GM12874 (cell line): ENCODE results near the gene ISOC2.

Experiments used
- TF ChIP-seq, protein P1 (sequence below): IDR thresholded peaks from 2 replicates; pipeline ENCODE4 v1.5.1; 2011; ENCODE audit warnings: low read depth, mild to moderate bottlenecking, control low read depth, low read length, moderate library complexity; ENCODE audit not compliant: insufficient read depth

ISOC2 gene

DNA sequence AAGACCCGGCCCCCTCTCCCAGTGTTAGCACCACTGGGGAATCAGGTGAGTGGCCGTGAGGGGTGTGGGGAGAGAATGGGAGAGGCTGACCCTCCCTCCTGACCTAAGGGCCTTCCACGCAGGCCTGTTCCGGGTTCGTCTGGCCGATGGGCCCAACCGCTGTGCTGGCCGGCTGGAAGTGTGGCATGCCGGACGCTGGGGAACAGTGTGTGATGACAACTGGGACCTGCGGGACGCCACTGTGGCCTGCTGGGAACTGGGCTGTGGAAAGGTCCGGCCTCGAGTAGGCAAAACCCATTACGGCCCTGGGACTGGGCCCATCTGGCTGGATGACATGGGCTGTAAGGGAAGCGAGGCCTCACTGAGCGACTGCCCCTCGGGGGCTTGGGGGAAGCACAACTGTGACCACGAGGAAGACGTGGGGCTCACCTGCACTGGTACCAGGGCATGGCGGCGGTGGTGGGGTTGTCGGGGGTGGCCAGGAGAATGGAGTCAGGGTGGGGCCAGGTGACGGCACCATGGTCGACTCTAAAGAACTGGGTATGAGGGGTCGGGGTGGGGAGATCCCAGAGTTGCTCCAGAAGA, 39.0 kb upstream of the ISOC2 start:
- TF ChIP-seq, protein P1, sequence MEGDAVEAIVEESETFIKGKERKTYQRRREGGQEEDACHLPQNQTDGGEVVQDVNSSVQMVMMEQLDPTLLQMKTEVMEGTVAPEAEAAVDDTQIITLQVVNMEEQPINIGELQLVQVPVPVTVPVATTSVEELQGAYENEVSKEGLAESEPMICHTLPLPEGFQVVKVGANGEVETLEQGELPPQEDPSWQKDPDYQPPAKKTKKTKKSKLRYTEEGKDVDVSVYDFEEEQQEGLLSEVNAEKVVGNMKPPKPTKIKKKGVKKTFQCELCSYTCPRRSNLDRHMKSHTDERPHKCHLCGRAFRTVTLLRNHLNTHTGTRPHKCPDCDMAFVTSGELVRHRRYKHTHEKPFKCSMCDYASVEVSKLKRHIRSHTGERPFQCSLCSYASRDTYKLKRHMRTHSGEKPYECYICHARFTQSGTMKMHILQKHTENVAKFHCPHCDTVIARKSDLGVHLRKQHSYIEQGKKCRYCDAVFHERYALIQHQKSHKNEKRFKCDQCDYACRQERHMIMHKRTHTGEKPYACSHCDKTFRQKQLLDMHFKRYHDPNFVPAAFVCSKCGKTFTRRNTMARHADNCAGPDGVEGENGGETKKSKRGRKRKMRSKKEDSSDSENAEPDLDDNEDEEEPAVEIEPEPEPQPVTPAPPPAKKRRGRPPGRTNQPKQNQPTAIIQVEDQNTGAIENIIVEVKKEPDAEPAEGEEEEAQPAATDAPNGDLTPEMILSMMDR = no peak

DNA sequence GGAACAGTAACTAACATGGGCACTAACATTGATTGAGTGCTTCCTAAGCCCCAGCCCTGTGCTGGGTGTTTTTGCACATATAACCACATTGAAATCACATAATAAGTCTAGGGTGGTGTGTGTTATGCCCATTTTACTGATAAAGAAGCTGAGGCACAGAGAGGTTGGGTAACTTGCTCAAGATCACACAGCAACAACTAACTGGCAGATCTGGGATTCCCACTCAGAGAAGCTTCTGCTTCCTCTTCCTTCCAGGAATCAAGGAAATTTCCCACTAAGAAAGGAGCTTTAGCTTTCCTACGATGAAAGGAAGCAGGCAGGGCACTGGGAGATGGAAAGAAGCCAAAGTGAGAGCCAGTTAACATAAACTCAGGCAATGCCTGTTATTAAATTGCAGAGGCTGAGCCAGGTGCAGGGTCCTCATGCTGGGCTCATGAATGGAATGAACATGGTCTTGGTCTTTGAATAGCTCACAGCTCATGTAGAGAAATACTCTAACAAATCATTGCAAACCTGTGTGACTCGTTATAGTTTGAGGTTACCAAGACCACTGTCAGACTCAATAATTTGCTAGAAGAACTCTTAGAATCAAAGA, 36.9 kb upstream of the ISOC2 start:
- TF ChIP-seq, protein P1 = no peak

DNA sequence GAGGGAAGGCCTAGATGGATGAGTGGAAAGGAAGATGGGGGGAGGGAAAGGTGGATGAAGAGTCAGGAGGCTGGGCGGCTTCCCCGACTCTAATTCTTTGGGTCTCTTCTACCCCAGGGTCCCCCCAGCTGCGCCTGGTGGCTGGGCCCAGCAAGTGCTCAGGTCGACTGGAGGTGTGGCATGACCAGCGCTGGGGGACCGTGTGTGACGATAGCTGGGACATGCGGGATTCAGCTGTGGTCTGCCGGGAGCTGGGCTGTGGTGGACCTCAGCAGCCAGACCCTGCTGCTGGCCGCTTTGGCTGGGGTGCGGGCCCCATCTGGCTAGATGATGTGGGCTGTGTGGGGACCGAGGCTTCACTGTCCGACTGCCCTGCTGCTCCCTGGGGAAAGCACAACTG, 36.3 kb upstream of the ISOC2 start:
- TF ChIP-seq, protein P1 = no peak

DNA sequence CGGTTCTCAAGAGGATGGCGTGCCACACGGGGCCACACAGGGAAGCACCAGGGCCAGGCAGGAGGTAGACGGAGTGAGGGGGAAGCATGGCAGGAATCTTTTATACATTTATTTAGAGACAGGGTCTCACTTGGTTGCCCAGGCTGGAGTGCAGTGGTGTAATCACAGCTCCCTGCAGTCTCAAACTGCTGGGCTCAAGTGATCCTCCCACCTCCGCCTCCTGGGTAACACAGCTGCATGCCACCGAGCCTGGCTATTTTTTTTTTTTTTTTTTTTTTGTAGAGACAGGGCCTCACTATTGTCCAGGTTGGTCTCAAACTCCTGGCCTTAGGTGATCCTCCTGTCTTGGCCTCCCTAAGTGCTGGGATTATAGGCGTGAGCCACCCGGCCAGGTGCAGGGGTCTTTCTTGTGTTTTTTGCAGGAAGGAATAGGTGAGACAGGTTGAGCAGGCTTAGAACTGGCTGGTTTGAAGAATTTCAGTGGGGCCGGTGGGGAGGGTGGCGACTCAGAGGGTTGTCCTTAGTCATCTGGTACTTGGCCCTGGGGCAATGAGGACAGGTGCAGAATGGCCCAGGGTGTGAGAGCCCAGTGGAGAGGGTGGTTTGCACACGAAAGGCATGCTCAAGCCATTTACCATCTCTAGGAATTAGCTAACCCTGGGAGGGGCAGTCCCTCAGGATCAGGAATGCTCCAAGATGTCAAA, 34.4 kb upstream of the ISOC2 start:
- TF ChIP-seq, protein P1 = no peak

DNA sequence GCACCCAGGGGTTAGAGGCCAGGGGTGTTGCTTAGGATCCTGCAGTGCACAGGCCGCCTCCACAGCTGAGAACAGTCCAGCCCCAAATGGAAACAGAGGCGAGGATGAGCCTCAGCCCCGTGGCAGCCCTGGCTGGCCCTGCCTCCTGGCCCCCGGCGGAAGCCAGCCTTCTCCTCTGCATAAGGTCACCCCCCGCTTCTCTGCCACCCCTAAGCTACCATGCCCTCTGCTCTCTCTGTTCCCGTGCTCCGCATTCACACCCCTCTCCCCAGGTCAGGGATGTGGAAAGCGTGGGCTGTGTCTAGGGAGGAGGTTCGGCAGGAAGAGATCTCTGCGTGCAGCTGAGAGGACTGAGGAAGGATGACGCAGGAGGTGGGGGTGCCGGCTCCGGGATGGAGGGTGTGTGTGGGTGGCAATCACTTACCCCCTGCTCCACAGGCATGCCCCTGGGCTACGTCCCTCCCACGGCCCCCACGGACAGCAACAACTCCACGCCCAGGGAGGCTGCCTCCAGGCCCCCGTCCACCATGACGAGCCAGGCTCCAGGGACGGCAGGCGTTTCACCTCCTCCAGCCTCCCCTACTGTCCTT, 32.8 kb upstream of the ISOC2 start:
- TF ChIP-seq, protein P1 = no peak

DNA sequence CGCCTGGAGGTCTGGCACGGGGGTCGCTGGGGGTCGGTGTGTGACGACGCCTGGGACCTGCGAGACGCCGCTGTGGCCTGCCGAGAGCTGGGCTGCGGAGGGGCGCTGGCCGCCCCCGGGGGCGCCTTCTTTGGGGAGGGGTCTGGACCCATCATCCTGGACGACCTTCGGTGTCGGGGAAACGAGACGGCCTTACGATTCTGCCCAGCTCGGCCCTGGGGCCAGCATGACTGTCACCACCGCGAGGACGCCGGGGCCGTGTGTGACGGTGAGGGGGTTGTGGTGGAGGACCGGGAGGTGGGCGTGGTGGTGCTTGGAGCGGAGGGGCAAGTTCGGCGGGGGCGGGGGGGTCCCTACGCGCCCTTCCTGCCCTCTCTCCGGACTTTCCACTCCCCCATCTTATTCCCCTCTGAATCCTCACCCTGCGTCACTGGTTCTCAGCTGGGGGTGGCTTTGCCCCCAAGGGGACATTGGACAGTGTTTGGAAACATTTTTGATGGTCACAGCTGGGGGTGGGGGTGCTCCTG, 32.3 kb upstream of the ISOC2 start:
- TF ChIP-seq, protein P1 = no peak

DNA sequence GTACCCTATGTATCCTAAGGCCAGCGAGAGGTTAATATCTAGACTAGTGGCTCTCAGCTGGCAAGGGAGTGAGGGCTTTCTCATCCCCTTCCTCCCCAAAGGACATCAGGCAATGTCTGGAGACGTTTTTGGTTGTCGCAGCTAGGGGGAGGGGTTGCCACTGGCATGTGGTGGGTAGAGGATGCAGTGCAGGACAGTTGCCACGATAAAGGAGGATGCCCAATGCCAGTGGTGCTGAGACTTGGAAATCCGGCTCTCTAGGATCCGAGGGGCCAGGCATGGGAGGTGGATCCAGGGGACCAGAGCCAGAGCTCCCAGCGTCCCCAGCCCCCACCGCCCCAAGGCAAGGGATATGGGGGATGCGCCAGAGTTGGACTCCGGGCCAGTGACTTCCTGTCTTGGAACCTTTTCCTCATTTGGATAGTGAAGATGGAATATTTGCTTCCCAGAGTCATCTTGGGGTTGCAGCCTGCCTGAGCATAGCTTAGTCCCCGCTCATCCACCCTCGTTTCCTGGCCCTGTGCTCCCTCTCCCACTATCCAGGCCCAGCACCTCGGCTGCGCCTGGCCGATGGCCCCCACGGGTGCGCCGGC, 31.7 kb upstream of the ISOC2 start:
- TF ChIP-seq, protein P1 = no peak
